IPS-20b (cell line): ENCODE data around the gene CLCA1.

Experiments used
- H3K27ac ChIP-seq: one replicate; pipeline ENCODE4 v1.5.1; 2013; ENCODE audit warnings: low read length
- H3K27me3 ChIP-seq: 2 replicates; pipeline ENCODE4 v1.6.1; 2013; ENCODE audit warnings: mild to moderate bottlenecking, low read length, inconsistent platforms; ENCODE audit not compliant: insufficient read depth
- H3K36me3 ChIP-seq: 2 replicates; pipeline ENCODE4 v1.6.1; 2013; ENCODE audit warnings: low read depth, mild to moderate bottlenecking, inconsistent platforms, low read length, moderate library complexity; ENCODE audit not compliant: insufficient read depth
- H3K4me1 ChIP-seq: 2 replicates; pipeline ENCODE4 v1.6.1; 2013; ENCODE audit warnings: mild to moderate bottlenecking, control low read depth, inconsistent platforms, low read length, moderate library complexity; ENCODE audit not compliant: insufficient read depth
- H3K4me3 ChIP-seq: 2 replicates; pipeline ENCODE4 v1.5.1; 2013; ENCODE audit warnings: mild to moderate bottlenecking, low read length, inconsistent platforms
- H3K9ac ChIP-seq: 2 replicates; pipeline ENCODE4 v1.6.1; 2013; ENCODE audit warnings: low read depth, mild to moderate bottlenecking, inconsistent platforms, low read length, moderate library complexity
- H3K9me3 ChIP-seq: 2 replicates; pipeline ENCODE4 v1.6.1; 2013; ENCODE audit warnings: mild to moderate bottlenecking, low read depth, low read length, inconsistent platforms; ENCODE audit not compliant: insufficient read depth

CLCA1 gene

DNA sequence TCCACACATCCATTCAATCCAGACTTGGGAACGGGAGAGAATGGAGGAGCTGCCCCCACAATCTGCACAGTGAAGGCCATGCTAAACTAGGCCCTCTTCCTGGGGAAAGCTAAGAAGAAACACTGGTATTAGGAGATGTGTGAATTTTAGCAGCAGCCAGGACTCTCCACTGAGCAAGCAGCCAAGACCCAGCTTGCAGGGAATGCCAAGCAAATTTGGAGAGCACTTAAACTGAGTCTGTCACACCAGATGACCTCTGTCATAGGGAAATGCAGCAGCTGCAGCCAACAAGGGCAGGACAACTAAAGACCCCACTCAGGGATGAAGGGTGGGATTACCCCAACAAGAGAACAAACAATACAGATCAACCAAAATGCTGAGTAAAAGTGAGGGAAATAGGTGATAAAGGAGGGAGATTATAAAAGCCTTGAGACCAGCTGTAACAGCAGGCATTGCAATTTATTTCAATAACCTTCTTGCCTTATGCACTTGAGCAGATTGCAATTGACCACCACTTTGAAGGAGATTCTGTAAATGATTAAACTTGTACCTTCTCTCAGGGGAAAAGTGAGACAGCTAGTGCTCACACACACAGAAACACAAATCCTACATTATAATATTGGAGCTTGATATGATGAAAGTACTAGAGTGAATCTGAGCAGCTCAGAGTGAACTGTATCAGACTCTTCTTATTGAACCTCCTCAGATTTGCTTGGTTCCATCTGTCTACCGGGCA, 2.5 kb upstream of the CLCA1 start:
- no peak overlapping the region for H3K4me3 ChIP-seq
- H3K4me1 ChIP-seq = no peaks in the 10 kb centered on the region
- H3K9ac ChIP-seq = no peak overlapping the region
- no peaks in the 10 kb centered on the region for H3K9me3 ChIP-seq
- H3K36me3 ChIP-seq = no peaks in the 10 kb centered on the region
- no peak overlapping the region for H3K27ac ChIP-seq
- no peaks in the 10 kb centered on the region for H3K27me3 ChIP-seq

GRCh38 chr1:86466986-86467385, 1.7 kb upstream of the CLCA1 start:
- no peak overlapping the region for H3K27ac ChIP-seq
- H3K4me1 ChIP-seq = no peaks in the 10 kb centered on the region
- no peak overlapping the region for H3K4me3 ChIP-seq
- H3K9ac ChIP-seq = no peak overlapping the region
- H3K36me3 ChIP-seq = no peaks in the 10 kb centered on the region
- no peaks in the 10 kb centered on the region for H3K27me3 ChIP-seq
- H3K9me3 ChIP-seq = no peaks in the 10 kb centered on the region

DNA sequence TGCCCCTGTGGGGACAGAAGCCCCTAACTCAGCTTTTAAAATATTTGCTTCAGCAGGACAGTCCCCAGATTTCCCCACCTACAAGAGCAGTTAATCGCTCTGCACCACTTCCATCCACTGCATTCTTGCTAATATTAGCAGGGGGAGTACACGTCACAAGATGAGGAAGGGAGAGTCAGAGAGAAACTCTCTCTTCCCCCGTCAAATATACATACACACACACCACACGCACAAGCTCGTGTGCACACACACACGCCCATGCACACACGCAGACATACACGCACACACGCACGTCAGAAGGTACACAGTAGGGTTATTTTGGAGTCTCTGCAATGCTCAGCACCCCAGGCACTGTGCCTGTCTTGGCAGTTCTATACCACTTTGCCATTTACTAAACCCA, 2.1 kb downstream of the CLCA1 start:
- H3K36me3 ChIP-seq = no peaks in the 10 kb centered on the region
- no peaks in the 10 kb centered on the region for H3K9me3 ChIP-seq
- H3K27ac ChIP-seq = no peak overlapping the region
- H3K9ac ChIP-seq = no peak overlapping the region
- no peaks in the 10 kb centered on the region for H3K27me3 ChIP-seq
- H3K4me3 ChIP-seq = no peak overlapping the region
- no peaks in the 10 kb centered on the region for H3K4me1 ChIP-seq

- Histone ChIP-seq H3K27ac (no peak overlapping the region), H3K36me3 (no peaks in the 10 kb centered on the region), H3K4me1 (no peaks in the 10 kb centered on the region), H3K9ac (no peak overlapping the region), H3K9me3 (no peaks in the 10 kb centered on the region), H3K4me3 (no peak overlapping the region), H3K27me3 (no peaks in the 10 kb centered on the region)
Observed at GRCh38 chr1:86471291-86471690, 2.6 kb downstream of the CLCA1 start.

DNA sequence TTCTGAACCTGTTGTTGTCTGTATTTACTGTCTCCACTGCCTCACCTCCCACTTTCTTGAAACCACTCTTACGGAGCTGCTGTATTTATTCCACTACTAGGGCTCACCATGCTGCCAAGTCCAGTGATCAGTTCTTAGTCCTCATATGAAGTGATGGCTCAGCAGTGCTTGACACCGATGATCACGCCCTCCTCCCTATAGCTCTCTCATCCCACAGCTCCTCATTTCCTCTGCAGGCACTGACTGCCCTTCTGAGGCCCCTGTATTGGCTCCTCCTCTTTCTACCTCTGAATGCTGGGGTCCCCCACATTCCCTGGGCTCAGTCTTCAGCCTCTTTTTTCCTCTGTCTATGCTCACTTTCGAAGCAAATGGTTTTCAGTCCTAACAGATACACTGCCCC, 3.4 kb downstream of the CLCA1 start:
- H3K27ac ChIP-seq = no peak overlapping the region
- H3K27me3 ChIP-seq = no peaks in the 10 kb centered on the region
- H3K9ac ChIP-seq = no peak overlapping the region
- no peaks in the 10 kb centered on the region for H3K9me3 ChIP-seq
- no peak overlapping the region for H3K4me3 ChIP-seq
- no peaks in the 10 kb centered on the region for H3K36me3 ChIP-seq
- no peaks in the 10 kb centered on the region for H3K4me1 ChIP-seq

GRCh38 chr1:86472767-86473166, 4.0 kb downstream of the CLCA1 start:
- Histone ChIP-seq H3K36me3 (no peaks in the 10 kb centered on the region), H3K9ac (no peak overlapping the region), H3K27me3 (no peaks in the 10 kb centered on the region), H3K4me1 (no peaks in the 10 kb centered on the region), H3K4me3 (no peak overlapping the region), H3K9me3 (no peaks in the 10 kb centered on the region), H3K27ac (no peak overlapping the region)

DNA sequence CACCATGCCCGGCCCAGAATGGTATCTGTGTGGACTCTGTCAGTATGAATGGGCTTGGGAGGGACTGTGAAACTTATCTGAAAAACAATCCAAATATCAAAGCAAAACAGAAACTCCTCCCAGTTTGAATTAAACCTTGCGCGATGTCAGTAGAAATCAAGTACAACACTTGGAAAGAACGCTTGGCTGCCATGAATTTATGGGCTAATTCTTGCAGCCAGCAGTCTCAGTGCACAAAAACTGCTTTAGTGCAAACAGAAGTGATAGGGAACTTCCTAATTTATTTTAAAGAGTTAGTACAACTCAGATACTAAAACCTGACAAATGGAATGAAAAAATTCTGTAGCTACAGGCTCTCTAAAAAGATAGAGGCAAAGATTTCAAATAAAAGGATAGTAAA, 8.5 kb downstream of the CLCA1 start:
- Histone ChIP-seq H3K4me1 (peaks cover 2% of the 10 kb centered on the region; the same call in 1 of the 2 replicates), H3K9ac (no peak overlapping the region), H3K27ac (no peak overlapping the region), H3K27me3 (no peaks in the 10 kb centered on the region), H3K9me3 (no peaks in the 10 kb centered on the region), H3K36me3 (no peaks in the 10 kb centered on the region), H3K4me3 (no peak overlapping the region)

GRCh38 chr1:86477682-86478081, 9.0 kb downstream of the CLCA1 start:
- Histone ChIP-seq H3K27ac (no peak overlapping the region), H3K27me3 (no peaks in the 10 kb centered on the region), H3K9ac (no peak overlapping the region), H3K4me3 (no peak overlapping the region), H3K9me3 (no peaks in the 10 kb centered on the region), H3K36me3 (no peaks in the 10 kb centered on the region), H3K4me1 (peaks cover 5% of the 10 kb centered on the region; the same call in 1 of the 2 replicates)

- Histone ChIP-seq H3K27ac (no peak overlapping the region), H3K9me3 (no peaks in the 10 kb centered on the region), H3K4me3 (no peak overlapping the region), H3K4me1 (peaks cover 9% of the 10 kb centered on the region; the same call in 1 of the 2 replicates), H3K27me3 (no peaks in the 10 kb centered on the region), H3K9ac (no peak overlapping the region), H3K36me3 (no peaks in the 10 kb centered on the region)
Observed at GRCh38 chr1:86478416-86479156, 9.9 kb downstream of the CLCA1 start.

DNA sequence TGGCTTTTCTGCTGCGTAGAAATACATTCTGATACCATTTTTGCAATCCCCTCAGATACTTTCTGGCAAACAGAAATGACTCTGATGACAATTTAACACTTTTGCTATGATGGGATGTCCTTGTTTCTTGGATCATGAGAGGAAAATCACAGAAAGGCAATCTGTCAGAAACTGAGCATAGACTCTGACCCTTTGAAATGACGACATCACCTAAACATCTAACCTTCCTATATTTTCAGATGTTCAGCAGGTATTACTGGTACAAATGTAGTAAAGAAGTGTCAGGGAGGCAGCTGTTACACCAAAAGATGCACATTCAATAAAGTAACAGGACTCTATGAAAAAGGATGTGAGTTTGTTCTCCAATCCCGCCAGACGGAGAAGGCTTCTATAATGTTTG, 13.2 kb downstream of the CLCA1 start:
- Histone ChIP-seq H3K4me1 (peaks cover 9% of the 10 kb centered on the region; the same call in 1 of the 2 replicates), H3K9me3 (no peaks in the 10 kb centered on the region), H3K27me3 (no peaks in the 10 kb centered on the region), H3K36me3 (no peaks in the 10 kb centered on the region), H3K9ac (no peak overlapping the region), H3K27ac (no peak overlapping the region), H3K4me3 (no peak overlapping the region)

- Histone ChIP-seq H3K27ac (no peak overlapping the region), H3K27me3 (no peaks in the 10 kb centered on the region), H3K4me1 (peaks cover 7% of the 10 kb centered on the region; the same call in 1 of the 2 replicates), H3K4me3 (no peak overlapping the region), H3K9ac (no peak overlapping the region), H3K9me3 (no peaks in the 10 kb centered on the region), H3K36me3 (no peaks in the 10 kb centered on the region)
Observed at GRCh38 chr1:86487131-86487810, 18.5 kb downstream of the CLCA1 start.

GRCh38 chr1:86487811-86488141, 19.0 kb downstream of the CLCA1 start:
- Histone ChIP-seq H3K36me3 (no peaks in the 10 kb centered on the region), H3K4me3 (no peak overlapping the region), H3K27ac (no peak overlapping the region), H3K27me3 (no peaks in the 10 kb centered on the region), H3K9me3 (no peaks in the 10 kb centered on the region), H3K4me1 (peaks cover 3% of the 10 kb centered on the region; the same call in 1 of the 2 replicates), H3K9ac (no peak overlapping the region)
